AG09309 (cell line): ENCODE data around the gene DNAH3.

Source experiments
- DNase-seq: peaks from one replicate; pipeline ENCODE4 v3.0.0-alpha.2; 2010; ENCODE audit warnings: low read depth
- H3K4me3 ChIP-seq: 2 replicates; pipeline ENCODE4 v1.5.1; 2011; ENCODE audit warnings: mild to moderate bottlenecking, low read depth, low read length, moderate library complexity; ENCODE audit not compliant: control insufficient read depth
- TF ChIP-seq, protein P1 (sequence below): IDR thresholded peaks from 2 replicates; pipeline ENCODE4 v1.5.1; 2011; ENCODE audit warnings: mild to moderate bottlenecking, low read depth, low read length, inconsistent platforms; ENCODE audit not compliant: insufficient read depth, control insufficient read depth; ENCODE audit errors: missing control alignments

Gene DNAH3

DNA sequence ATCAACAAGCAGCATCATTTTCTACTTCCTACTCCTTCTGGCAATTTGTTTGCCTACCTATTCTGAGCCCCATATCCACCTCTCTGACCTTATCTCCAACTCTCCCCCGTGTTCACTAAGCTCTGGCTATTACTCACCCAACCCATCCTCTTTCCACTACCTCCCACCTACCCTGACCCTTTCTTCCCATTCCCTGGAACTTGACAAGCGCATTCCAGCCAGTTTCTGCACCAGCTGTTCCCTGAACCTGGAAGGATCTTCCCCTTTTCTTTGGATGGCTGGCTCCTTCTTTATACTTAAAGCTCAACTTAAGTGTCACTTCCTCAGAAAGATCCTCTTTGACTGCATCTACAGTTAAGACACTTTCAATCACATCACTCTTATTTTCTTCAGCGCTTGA lies 252.7 kb downstream of the DNAH3 start:
- no peak for DNase-seq
- TF ChIP-seq, protein P1, sequence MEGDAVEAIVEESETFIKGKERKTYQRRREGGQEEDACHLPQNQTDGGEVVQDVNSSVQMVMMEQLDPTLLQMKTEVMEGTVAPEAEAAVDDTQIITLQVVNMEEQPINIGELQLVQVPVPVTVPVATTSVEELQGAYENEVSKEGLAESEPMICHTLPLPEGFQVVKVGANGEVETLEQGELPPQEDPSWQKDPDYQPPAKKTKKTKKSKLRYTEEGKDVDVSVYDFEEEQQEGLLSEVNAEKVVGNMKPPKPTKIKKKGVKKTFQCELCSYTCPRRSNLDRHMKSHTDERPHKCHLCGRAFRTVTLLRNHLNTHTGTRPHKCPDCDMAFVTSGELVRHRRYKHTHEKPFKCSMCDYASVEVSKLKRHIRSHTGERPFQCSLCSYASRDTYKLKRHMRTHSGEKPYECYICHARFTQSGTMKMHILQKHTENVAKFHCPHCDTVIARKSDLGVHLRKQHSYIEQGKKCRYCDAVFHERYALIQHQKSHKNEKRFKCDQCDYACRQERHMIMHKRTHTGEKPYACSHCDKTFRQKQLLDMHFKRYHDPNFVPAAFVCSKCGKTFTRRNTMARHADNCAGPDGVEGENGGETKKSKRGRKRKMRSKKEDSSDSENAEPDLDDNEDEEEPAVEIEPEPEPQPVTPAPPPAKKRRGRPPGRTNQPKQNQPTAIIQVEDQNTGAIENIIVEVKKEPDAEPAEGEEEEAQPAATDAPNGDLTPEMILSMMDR: no peak
- H3K4me3 ChIP-seq: peak overlapping the region; percentile 5

DNA sequence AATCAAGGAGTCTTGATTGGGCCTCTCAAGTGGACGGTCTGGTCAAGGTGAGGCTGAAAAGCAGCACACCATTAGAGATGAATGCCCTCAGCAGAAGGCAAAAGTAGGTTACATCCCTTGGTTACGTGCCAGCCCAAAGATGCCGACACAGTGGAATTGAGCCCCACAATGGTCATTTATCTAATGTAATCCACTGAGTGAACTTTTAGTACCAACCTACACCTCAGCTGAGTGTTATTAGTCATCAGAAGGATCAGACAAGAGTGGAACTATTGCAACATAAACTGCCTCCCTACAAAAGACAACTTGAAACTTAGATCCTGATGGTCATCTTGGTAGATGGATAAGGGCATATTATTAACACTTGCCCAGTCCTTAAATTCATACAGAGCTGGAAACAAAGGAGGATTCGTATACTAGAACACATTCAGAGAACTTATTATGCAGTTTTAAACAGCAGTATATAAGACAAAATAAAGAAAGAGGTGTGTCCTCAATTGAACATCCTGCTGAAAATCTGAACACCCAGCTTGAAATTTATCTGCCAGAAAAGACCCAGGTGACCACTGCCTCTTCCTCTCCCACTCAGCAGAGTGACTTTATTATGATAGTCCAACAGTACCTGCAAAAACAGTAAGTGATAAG lies 253.3 kb downstream of the DNAH3 start:
- TF ChIP-seq, protein P1: no peak
- H3K4me3 ChIP-seq: no peak overlapping the region

DNA sequence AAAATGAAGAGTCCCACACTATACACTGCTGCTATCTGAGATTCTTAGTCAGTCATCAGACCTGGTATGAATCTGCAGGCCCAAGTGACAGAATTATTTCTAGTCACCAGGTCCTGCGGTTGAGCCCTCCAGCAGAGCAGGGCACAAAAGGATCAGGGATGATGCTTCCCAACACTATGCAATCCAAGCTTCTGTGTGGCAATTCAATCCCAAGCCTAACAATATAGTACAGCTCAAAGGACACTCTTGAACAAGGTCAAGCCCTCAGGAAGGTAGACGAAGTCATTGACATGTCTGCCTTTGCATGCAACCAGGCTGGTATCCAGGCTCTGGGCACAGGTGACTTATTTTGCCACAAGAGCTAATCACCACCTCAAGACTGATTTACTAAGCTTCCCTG lies 256.3 kb downstream of the DNAH3 start:
- TF ChIP-seq, protein P1: no peak
- H3K4me3 ChIP-seq: no peak overlapping the region

More for the DNA sequence above, 253.3 kb downstream of the DNAH3 start:
- no peak for DNase-seq

DNA sequence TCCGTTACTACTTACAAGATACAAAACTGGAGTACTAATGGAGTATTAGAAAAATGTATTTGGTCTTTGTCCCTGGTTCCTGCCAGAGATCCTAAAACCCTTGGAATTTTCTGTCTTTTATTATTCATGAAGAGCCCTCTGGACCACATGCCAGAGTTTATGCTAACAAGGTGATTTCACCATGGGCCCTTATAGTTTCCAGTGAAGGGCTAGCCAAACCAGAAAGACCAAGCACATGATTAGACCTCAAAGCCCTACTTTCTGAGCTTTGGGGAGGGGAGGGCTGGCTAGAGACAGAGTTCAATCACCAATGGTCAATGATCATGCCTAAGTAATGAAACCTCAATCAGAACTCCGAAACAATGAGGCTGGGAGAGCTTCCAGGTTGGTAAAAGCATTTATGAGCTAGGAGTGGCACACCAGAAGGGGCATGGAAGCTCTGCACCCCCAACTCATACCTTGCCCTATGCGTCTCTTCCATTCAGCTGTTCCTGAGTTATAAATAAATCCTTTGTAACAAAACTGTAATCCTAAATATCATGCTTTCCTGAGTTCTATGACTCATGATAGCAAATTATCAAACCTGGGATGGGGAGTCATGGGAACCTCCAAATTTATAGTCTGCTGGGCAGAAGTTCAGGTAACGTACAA lies 260.9 kb downstream of the DNAH3 start:
- no peak overlapping the region for H3K4me3 ChIP-seq
- TF ChIP-seq, protein P1: no peak
- DNase-seq: no peak

More for the DNA sequence above, 256.3 kb downstream of the DNAH3 start:
- DNase-seq: no peak

DNA sequence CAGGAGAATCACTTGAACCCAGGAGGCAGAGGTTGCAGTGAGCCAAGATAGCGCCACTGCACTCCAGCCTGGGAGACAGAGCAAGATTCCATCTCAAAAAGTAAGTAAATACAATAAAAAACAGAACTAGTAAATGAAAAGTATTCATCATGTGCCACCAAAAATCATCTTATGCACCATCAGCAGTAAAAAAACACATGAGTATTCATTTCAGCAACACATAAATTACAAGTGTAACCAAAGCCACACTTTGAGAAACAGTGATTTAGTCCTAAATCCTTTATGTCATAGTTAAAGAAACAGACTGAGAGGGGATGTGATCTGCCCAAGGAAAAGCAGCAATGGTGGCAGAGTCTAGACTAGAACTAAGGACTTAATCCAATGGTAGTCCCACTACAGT lies 263.4 kb downstream of the DNAH3 start:
- TF ChIP-seq, protein P1: no peak
- DNase-seq: no peak
- no peak overlapping the region for H3K4me3 ChIP-seq

DNA sequence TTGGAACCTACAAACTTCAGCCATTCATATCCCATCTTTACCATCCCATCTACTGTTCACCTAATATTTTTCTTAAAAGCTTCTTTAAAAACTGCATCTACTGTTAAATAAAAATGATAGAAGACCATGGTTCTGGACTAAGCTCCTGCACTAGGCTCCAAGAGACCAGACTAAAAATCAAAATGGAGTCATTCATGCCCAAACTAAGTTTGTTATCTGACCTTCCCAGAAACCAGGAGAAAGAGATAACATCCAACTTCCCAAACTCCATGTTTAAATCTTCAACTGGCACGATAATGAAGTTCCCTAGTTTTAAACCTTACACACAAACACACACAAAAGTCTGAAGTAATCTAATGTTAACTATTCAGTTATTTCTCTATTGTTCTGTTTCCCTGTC lies 264.3 kb downstream of the DNAH3 start:
- DNase-seq: no peak
- TF ChIP-seq, protein P1: no peak
- no peak overlapping the region for H3K4me3 ChIP-seq
